Loucy (cell line): ENCODE results near the gene ZYG11A.

Experiments used
- H2AFZ ChIP-seq: fragments of 200-600 bp; sonication (generic); 2 replicates; pipeline ENCODE4 v1.6.0; 2016; ENCODE audit warnings: antibody characterized with exemption, mild to moderate bottlenecking, low read length, moderate library complexity
- H3F3A ChIP-seq: fragments of 200-600 bp; 2 replicates; pipeline ENCODE4 v1.6.0; 2016; ENCODE audit warnings: antibody characterized with exemption, low read depth, mild to moderate bottlenecking
- H3K27me3 ChIP-seq: fragments of 200-600 bp; sonication (generic); 2 replicates; pipeline ENCODE4 v1.6.1; 2014; ENCODE audit warnings: low read length, mild to moderate bottlenecking; ENCODE audit not compliant: insufficient read depth, poor library complexity, severe bottlenecking
- H3K36me3 ChIP-seq: fragments of 200-600 bp; sonication (generic); 2 replicates; pipeline ENCODE4 v1.6.1; 2016; ENCODE audit warnings: low read length; ENCODE audit not compliant: insufficient read depth
- H3K4me1 ChIP-seq: fragments of 200-600 bp; sonication (generic); 2 replicates; pipeline ENCODE4 v1.5.1; 2014; ENCODE audit warnings: low read length, mild to moderate bottlenecking; ENCODE audit not compliant: insufficient read depth, poor library complexity, severe bottlenecking
- H3K4me2 ChIP-seq: fragments of 200-600 bp; sonication (generic); 2 replicates; pipeline ENCODE4 v1.6.0; 2014; ENCODE audit warnings: antibody characterized with exemption, low read length, low read depth, mild to moderate bottlenecking; ENCODE audit not compliant: poor library complexity, severe bottlenecking
- H3K4me3 ChIP-seq: fragments of 200-600 bp; sonication (generic); 2 replicates; pipeline ENCODE4 v1.5.1; 2014; ENCODE audit warnings: low read length, mild to moderate bottlenecking, mixed read lengths; ENCODE audit not compliant: poor library complexity, severe bottlenecking
- H3K79me2 ChIP-seq: fragments of 200-600 bp; sonication (generic); 2 replicates; pipeline ENCODE4 v1.6.1; 2014; ENCODE audit warnings: low read length; ENCODE audit not compliant: insufficient read depth
- H3K9ac ChIP-seq: fragments of 200-600 bp; sonication (generic); 2 replicates; pipeline ENCODE4 v1.6.0; 2014; ENCODE audit warnings: mild to moderate bottlenecking, low read depth, low read length, moderate library complexity; ENCODE audit not compliant: poor library complexity, severe bottlenecking
- H3K9me2 ChIP-seq: fragments of 200-600 bp; sonication (generic); replicated peaks from 2 replicates; pipeline ENCODE4 v1.6.1; 2016; ENCODE audit warnings: low read depth, low read length, mixed read lengths
- H3K9me3 ChIP-seq: fragments of 200-600 bp; sonication (generic); 2 replicates; pipeline ENCODE4 v1.6.1; 2014; ENCODE audit warnings: mild to moderate bottlenecking, antibody characterized with exemption, low read length, low read depth; ENCODE audit not compliant: insufficient read depth
- H4K20me1 ChIP-seq: fragments of 200-600 bp; sonication (generic); 2 replicates; pipeline ENCODE4 v1.6.0; 2014; ENCODE audit warnings: antibody characterized with exemption, low read length, mild to moderate bottlenecking; ENCODE audit not compliant: insufficient read depth, poor library complexity, severe bottlenecking
- CTCF ChIP-seq: fragments of 200-600 bp; sonication (generic); conservative IDR thresholded peaks from 2 replicates; pipeline ENCODE4 v1.5.1; 2014; ENCODE audit warnings: mild to moderate bottlenecking, antibody characterized with exemption, low read length
- EZH2phosphoT487 ChIP-seq: fragments of 200-600 bp; IDR thresholded peaks from 2 replicates; pipeline ENCODE4 v1.6.1; 2018; ENCODE audit warnings: antibody characterized with exemption, mild to moderate bottlenecking, moderate library complexity, borderline replicate concordance

The ZYG11A gene

GRCh38 chr1:52876843-52877242 lies 34.3 kb downstream of the ZYG11A start:
- Histone ChIP-seq H3K36me3 (no peaks in the 10 kb centered on the region), H4K20me1 (no peaks in the 10 kb centered on the region), H3K9ac (no peak overlapping the region), H3K27me3 (no peaks in the 10 kb centered on the region), H3K79me2 (no peaks in the 10 kb centered on the region), H3K9me2 (no peaks in the 10 kb centered on the region), H3K4me1 (no peaks in the 10 kb centered on the region), H3K4me3 (no peak overlapping the region), H3K4me2 (no peak overlapping the region), H3F3A (no peaks in the 10 kb centered on the region), H2AFZ (no peak overlapping the region), H3K9me3 (no peaks in the 10 kb centered on the region)
- TF ChIP-seq EZH2phosphoT487, result no peak
- no peak for TF ChIP-seq CTCF

GRCh38 chr1:52877554-52877953 lies 35.0 kb downstream of the ZYG11A start:
- Histone ChIP-seq H3K27me3 (no peaks in the 10 kb centered on the region), H3K79me2 (no peaks in the 10 kb centered on the region), H3K9me3 (no peaks in the 10 kb centered on the region), H3K36me3 (no peaks in the 10 kb centered on the region), H4K20me1 (no peaks in the 10 kb centered on the region), H2AFZ (no peak overlapping the region), H3K4me1 (no peaks in the 10 kb centered on the region), H3K4me3 (no peak overlapping the region), H3K4me2 (no peak overlapping the region), H3K9me2 (no peaks in the 10 kb centered on the region), H3K9ac (no peak overlapping the region), H3F3A (no peaks in the 10 kb centered on the region)
- no peak for TF ChIP-seq EZH2phosphoT487
- no peak for TF ChIP-seq CTCF

GRCh38 chr1:52880206-52880605 lies 37.6 kb downstream of the ZYG11A start:
- H3K9ac ChIP-seq, result no peak overlapping the region
- TF ChIP-seq CTCF, result no peak
- no peak for TF ChIP-seq EZH2phosphoT487
- H3K4me2 ChIP-seq, result no peak overlapping the region
- H3K4me3 ChIP-seq, result no peak overlapping the region
- no peaks in the 10 kb centered on the region for H3F3A ChIP-seq
- no peaks in the 10 kb centered on the region for H3K9me3 ChIP-seq
- H3K36me3 ChIP-seq, result no peaks in the 10 kb centered on the region
- no peaks in the 10 kb centered on the region for H3K27me3 ChIP-seq
- H4K20me1 ChIP-seq, result no peaks in the 10 kb centered on the region
- no peaks in the 10 kb centered on the region for H3K79me2 ChIP-seq
- no peaks in the 10 kb centered on the region for H3K9me2 ChIP-seq
- H3K4me1 ChIP-seq, result no peaks in the 10 kb centered on the region
- H2AFZ ChIP-seq, result 0 out of 2 replicates have a peak overlapping the region, but pooled peaks have one; percentile 7
